NCI-H1930 (cell line): ENCODE results near the gene VSIG8.

Source experiments
- DNase-seq, 2 experiments: peaks; one replicate each; lab custom pipeline; 2025; lab: John Stamatoyannopoulos, UW

The VSIG8 gene

DNA sequence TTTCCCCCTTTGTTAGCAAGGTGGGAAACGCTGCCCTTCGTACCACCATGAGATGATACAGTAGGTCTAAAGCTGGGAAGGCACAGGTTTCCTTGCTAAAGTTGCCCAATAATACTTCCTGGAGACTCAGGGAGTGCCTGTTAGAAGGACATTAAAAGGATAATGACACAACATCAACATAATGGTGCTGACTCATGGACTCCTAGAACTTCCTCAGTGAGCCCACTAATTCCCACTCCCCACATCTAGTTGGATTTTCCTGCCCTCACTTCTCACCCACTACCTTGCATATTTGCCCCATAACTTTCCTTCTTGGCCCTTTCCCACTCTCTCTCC lies 20.0 kb upstream of the VSIG8 start:
- DNase-seq, result no peak

DNA sequence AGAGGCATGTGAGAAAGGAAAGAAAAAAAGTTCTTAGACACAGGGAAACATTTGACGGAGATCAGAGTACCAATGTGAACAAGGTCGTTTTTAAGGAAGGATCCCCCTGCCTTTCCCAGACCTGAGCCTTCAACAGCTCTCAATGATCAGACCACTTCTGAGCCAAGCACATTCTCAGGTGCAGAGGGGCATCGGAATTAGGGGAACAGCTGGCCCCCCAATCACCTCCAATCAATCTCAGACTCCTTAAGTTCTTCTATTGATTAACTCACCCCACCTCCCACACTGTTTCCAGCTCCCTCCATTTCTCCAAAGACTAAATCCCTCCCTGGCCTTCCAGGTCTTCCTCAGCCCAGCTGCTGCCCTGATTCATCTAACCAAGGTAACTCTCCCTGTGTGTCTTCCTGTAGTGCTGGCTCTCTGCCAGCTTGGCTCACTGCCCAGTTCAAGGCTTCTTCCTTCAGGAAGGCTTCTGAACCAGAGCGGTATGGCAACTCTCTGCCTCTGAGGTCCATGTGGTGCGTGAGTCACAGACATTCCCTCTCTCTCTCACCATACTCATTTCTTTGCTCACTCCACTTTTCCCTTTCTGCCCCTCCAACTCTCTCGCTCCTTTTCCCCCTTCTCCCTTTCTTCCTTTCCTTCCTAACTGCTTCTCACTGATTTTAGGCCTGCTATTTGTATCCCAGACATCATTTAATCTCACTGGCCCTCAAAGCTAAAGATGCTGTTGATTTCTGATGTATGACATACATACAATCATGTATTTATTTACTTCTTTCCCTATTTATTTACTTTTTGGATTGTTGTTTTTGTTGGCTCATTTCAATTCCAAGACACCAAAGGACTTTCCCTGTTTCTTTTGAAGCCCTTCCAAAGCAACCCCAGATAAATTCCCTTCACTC lies 19.4 kb upstream of the VSIG8 start:
- DNase-seq, result no peak

DNA sequence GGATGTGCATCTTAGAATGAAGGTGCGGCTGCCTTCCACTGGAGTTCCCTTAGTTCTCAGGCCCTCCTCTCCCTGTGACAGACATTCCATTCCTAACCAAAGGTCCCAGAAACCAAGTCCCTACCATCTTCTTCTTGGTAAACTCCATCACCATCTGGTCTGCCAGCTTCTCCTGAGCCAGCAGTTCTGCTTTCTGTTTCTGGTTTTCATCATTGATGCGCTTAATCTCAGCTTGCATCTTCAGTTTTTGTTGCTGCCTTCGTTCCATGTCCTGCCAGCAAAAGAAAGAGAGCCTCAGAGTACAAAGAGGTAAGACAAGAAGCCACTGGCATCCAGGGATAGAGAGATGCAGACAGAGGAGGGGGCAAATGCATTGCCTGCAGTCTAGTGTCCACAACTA lies 18.0 kb upstream of the VSIG8 start:
- DNase-seq, result no peak

DNA sequence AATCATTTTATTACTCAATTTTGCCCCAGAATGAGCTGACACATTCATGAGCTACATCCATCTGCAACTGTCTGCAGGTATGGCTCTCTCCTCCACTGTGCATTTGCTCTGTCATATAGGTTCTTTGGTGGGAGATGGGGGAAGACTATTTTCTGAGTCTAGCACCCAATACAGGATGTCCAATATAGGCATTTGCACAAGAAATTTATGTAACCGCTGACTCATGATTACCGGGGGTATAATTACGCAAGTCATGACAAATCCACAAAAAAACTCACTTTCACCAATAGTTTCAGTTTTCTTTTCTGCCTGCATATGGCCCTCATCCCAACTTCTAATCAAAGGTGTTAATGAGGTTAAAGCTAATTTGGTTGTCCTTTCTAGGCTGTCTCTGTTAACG lies 17.5 kb upstream of the VSIG8 start:
- DNase-seq, result no peak

DNA sequence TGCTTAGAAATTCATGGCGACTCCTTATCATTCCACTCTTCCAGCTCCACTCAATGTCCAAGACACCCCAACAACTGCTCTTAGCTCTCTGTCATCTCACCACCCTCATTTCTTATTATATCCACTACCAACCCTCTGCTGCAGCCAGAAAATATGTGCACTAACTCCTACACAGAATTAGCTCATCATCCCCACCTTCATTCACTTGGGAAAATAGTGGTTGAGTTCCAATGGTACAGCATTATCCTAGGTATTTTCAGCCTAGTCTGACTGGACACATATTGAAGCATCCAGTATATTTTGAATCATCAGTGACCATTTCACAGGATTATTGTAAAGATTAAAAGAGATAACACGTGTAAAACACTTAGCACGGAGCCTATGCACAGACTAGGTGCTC lies 16.7 kb upstream of the VSIG8 start:
- no peak for DNase-seq

DNA sequence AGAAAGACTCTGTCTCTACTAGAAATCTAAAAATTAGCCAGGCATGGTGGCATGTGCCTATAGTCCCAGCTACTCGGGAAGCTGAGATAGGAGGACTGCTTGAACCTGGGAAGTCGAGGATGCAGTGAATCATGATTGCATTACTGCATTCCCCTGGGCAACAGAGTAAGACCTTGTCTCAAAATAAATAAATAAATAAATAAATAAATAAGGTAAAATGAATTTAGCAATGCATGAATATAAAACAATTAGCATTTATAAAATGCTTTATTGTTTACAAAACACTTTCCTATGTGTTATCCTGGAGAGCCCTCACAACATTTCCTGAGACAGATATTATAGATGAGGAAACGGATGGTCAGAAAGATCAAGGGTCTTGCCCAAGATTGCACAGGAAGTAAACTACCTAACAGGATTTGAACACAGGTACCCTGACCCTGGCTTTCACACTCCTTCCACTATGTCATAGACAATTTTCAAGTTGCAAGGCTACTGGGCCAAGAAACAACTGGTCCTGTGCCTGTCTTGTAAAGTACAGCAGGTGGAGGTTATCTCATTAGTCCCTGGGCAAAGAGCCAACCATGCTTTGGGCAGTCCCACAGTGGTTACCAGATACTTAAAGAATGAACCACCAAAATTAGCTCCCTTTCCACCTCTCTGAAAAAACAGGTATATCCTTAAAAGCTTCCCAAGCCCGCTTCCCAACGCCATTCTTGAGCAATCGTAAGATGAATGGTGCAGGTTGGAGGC lies 15.4 kb upstream of the VSIG8 start:
- no peak for DNase-seq

DNA sequence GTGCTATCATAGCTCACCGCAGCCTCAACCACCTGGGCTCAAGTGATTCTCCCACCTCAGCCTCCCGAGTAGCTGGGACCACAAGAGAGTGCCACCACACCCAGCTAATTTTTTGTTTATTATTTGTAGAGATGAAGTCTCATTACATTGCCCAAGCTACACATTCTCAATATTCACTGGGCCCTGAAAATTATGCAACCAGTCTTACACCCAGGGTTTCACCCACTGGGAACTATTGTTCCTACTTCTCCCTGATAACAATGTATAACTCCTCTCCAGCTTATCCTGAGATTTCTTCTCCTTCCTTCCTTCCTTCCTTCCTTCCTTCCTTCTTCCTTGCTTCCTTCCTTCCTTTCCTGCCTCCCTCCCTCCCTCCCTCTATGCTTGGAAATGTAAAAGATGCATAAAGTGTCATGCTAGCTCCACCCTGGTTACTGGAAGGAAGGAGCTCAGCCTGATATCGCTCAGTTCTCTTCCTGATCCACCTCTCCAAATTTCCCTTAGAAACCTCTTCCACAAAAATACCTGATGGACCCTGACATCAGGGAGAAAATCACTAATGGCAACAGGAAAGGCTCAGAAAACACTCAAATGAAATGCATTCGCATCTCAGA lies 11.2 kb upstream of the VSIG8 start:
- DNase-seq, result no peak

DNA sequence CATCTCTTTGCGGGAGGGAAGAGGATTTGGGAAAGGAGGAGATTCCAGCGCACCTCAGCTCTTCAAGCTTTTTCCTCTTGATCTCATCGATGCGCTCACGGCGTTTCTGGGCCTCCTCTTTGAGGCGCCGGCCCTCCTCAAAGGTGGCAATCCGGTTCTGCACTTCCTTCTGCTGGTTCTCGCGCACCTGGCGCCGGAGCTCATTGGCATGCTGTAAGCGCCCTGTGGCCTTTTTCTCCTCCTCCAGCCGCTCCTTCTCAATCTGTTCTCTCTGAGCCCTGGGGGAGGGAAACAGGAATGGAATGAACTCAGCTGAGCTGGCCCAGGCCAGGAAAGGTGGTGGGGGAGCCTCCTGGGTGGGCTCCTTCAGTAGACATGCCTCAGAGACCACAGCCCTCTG lies 10.4 kb upstream of the VSIG8 start:
- DNase-seq, result no peak

DNA sequence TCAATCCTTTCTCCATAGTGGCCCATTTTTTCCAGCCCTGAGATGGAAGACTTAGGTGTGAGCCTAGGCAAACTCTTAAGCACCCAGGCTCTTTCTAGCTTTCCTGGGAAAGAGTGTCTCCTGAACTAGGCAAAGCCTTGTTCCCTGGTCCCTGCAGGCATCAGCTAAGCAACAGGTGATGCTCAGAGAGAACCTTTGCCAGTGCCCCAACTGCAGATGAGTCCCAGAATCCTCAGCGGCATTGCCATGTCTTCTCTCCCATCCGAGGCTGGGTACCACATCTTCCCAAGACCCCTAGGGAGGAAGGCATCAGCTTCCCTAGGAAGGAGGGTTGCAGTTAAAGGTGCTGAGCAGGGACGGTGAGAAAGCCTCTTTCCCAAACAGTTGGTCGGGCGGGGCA lies 8.2 kb upstream of the VSIG8 start:
- no peak for DNase-seq

DNA sequence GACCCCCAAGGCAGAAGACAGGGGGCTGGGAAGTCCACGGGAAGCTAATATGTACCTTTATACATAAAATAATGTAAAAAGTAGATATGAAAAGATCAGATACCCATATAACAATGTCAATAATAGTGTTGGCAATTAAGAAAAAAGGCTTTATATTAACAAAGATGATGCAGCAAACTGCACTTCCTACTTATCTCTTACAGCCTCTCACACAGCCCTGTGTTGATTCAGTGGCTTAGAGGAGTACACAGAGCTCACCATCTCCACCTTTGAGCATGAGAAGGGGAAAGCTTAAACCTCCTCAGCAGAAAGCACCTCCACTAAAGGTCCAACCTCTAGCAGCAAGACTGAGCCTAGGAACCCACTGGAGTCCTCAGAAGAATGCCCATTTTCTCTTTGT lies 7.2 kb upstream of the VSIG8 start:
- DNase-seq, result no peak

DNA sequence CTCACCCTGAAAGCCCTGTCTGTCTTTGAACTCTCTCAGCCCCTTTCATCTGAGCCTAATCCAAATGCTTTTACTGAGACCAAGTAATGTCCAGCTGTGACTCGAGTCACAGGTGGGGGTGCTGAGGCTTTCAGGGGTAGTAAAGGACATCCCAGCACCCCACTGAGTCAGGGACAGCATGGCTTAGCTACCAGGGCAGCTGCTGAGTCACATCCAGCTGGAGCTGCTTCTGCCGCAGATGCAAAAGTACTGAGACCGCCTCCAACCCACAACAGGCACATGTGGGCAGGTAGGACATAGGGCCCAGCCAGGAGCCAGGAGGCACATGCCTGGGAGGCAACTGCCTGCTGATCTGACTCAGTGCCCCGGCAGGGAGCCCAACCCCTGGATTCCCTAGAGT lies 6.7 kb upstream of the VSIG8 start:
- no peak for DNase-seq

DNA sequence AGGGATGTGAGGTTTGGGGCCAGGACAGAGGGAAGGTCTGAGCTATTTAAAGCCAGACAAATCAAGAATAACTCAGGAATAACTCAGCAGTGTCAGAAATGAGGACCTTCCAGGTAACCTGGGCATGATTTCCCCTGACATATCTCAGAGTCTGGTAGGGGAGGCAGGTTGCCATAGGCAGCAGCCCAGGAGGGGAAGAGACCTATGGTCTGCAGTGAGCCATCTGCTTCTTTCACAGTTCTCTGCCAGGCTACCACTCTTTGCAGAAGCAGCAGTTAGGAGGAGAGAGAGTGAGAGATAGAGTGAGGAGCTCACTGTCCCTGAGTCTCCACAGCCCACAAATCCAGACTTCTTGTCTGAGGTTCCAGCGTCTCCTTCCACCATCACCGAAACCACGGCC lies 6.3 kb upstream of the VSIG8 start:
- no peak for DNase-seq

DNA sequence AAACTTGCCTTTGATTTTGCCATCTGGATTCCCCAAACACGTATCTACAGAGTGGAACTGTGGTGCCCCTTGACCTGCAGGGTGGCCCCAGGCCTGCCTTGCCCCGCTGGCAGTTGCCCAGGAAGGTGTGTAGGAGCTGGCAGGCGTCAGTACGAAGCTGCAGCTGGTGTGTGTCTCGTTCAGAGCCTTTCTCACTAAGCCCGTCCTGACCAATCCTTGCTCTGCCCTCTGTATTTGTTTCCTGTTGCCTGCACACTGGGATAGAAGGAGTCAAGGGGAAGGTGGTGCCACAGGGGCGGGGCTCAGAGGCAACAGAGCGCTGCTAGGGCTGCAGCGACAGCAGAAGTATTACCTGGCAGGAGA lies 5.2 kb upstream of the VSIG8 start:
- no peak for DNase-seq

DNA sequence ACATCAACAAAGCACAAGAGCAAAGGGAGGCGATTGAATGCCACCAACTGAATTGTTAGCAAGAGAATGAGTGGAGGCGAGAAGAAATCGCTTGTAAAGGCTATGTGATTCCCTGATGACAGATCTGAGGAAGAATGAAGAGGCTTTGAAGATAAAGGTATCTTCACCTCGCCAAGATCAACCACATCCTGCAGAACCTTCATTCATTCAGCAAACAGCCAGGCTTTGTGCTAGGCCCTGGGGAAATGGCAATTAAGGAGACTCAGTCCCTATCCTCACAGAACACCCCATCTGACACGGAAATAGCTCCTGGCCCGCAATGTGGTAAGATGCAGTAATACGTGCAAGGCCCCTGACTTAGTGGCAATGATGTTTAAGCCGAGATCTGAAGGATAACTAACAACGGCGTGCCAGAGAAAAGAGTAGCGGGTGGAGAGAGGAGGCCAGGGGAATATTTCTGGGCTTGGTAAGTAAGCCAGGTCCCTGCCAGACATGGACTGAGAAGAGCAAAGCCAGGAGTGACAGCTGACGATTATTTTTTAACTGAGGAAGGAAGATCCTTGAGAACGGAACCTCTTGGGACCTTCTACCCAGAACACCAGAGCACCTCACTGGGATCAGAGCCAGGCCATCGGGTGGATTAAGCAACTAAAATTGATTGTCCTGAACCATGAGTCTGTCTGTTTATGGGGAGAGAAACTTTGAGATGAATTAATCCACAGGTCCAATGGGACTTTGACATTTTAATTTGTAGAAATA lies 4.6 kb upstream of the VSIG8 start:
- no peak for DNase-seq

DNA sequence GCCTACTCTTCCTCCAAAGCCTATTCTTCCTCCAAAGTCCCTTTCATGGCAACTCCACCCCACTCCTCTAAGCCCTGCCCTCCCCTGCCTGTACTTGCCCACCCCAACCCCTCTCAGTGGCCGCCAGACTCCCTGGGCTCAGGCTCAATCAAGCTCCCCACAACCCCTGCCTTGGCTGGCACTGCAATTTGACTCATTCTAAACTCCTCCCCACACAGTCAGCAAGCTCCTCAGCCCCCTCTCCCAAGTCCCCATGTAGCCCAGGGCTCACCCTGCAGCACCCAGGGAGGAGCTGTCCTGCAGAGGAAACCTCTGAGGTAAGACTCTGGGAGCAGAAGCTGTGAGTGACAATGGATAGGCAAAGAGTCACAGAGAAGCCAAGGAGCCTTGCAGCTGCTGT lies 3.6 kb upstream of the VSIG8 start:
- no peak for DNase-seq

DNA sequence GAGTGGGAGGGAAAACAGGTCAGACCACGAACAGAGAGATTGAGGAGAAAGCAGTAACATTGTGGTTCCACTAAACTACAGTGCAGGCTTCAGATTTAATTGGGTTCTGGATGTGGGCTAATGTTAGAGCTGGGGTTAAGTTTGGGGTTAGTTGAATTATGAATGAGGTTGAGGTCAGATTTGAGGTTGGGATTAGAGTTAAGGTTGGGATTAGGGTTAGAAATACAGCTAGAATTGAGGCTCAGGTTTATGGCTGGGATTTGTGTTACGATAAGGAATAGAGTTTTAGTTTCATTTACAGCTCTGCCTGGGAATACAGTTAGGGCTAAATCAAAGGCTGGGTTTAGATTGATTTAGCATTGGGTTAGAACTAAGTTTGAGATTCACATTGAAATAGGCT lies 1.8 kb upstream of the VSIG8 start:
- DNase-seq, result no peak

DNA sequence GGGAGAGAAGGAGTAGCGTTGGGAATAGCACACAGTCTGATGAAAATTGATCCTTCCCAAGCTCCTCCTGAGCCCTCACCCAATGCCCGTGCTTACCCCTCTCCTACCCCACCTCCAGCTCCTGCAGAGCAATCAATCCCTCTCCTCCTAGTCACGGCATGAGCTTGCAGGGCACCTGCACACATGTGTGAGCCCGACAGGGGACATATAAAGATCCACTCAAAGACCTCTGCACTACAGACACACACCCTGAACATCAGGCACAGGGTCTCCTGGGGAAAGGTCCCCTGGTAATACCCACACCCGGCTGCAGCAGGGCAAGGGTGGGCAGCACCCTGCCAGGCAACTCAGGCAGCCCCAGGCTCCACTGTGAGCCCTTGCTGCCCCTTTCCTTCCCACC lies 426 bp downstream of the VSIG8 start:
- no peak for DNase-seq

DNA sequence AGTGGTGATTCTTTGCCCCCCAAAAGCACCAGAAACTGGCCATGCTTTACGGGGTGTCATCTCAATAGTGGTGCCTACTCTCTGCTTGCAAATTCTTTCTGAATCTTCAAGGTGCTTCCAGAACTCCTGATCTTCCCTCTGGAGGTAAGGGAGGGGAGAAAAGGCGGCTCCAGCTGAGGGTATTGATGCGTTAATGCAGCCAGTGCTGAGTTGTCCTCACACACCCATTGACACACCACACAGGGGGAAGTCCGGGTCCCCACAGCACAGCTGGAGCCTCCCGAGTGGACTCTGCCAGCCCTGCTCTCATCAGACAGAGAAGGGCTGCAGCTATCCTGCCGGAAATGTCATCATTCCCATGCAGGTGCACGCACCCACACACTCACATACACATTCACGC lies 1.2 kb downstream of the VSIG8 start:
- no peak for DNase-seq

DNA sequence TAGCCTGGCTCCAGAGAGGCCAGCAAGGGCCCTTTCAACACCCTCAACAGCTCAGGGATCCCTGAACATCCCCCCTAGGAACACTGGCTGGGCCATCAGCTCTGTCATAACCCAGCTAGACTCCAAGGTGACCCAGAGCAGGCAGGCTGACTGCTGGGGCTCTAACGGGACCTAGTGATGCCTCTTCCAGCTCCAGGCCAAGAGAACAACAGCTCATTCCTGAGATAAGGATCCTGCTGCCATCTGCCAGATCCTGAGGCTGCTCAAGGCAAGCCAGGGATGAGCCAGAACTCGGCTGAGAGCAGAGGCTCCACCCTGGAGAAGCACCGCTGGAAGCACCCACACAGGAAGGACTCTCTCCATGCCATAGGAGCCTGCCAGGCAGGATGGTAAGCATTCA lies 2.0 kb downstream of the VSIG8 start:
- no peak for DNase-seq

DNA sequence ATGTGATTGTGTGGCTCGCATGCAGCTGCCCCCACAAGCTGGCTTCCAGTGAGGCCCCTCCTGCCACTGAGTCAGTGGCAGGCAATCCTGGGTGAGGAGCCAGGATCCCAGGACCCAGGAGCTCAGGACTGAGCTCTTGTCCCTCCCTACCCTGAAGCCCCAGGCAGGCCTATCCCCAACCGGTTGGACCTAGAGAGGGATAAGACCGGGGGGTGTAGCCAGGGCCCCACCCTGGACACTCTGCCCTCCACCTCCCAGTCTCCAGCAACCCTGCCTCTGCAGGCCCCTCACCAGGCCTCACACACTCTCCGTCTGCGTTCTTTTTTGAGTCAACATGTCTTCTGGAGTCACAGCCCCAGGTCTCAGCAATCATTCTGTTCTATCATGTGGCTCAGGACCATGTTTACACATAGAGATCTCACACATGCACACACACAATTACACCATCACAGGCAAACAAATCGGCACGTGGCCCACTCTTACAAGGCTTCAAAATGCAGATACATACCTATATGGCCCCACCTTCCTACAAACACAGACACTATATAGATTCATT lies 2.6 kb downstream of the VSIG8 start:
- no peak for DNase-seq

DNA sequence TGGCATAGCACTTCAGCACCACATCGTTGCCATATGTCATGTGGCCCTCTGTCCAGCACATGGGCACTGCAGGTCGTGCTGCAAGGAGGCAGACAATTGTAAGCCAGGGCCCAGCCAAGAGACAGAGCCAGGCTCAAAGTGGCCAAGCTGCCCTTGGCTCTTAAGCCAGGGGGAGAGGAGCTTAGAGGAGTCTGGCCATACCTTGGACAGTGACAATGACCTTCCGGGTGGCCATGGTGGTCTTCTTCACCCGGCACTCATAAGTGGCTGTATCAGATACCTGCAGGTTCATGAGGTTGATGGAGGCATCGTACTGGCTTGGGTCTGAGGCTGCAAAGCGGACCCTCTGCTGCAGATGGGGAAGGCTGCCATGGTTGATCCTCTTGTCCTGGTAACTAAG lies 4.6 kb downstream of the VSIG8 start:
- DNase-seq, result no peak

DNA sequence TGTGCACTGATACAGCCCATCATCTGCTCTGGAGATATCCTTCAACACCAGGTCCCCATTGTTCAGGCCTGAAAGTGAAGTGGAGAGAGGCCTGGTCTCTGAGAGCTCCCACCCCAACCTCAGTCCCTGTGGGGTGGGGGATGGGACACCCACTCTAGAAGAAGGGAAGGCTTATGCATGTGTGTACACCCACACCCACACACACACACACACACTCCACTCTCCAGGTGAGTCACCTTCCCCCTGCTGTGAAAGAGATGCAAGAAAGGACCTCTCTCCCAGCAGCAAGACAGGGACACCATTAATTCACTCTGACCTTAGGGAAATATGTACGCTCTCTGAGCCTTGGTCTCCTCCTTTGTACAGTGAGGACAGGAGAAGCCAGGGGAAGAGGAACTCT lies 5.9 kb downstream of the VSIG8 start:
- no peak for DNase-seq
